C4-2B (cell line): ENCODE measurements around the gene ZSCAN12.

Experiments
- H3K27ac ChIP-seq: fragments of 450-650 bp; 2 replicates; pipeline ENCODE4 v1.5.1; 2017
- ZFX ChIP-seq: fragments of 450-650 bp; IDR thresholded peaks from 2 replicates; pipeline ENCODE4 v1.6.1; 2017
- TF ChIP-seq, protein P1 (sequence below): fragments of 450-650 bp; conservative IDR thresholded peaks from 2 replicates; pipeline ENCODE4 v1.5.1; 2017; ENCODE audit warnings: mild to moderate bottlenecking

The ZSCAN12 gene

DNA sequence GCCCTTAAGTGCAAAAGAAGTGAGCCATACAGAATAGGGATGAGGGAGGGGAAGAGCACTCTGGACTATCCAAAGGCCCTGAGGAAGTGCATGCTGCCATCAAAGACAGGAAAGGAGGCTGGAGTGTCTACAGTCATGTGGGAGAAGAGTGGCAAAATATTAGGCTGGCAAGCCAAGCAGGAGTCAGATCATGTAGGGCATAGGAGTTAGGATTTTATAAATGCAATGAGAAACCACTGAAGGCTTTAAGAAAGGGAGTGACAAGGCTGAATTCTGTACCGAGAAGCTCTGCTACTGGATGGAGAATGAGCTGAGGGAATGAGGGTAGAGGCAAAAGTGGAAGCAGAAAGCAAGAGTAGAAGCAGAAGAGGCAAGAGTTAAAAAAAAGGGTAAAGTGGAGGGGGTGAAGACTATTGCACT lies 65.9 kb downstream of the ZSCAN12 start:
- no peak overlapping the region for H3K27ac ChIP-seq
- TF ChIP-seq, protein P1, sequence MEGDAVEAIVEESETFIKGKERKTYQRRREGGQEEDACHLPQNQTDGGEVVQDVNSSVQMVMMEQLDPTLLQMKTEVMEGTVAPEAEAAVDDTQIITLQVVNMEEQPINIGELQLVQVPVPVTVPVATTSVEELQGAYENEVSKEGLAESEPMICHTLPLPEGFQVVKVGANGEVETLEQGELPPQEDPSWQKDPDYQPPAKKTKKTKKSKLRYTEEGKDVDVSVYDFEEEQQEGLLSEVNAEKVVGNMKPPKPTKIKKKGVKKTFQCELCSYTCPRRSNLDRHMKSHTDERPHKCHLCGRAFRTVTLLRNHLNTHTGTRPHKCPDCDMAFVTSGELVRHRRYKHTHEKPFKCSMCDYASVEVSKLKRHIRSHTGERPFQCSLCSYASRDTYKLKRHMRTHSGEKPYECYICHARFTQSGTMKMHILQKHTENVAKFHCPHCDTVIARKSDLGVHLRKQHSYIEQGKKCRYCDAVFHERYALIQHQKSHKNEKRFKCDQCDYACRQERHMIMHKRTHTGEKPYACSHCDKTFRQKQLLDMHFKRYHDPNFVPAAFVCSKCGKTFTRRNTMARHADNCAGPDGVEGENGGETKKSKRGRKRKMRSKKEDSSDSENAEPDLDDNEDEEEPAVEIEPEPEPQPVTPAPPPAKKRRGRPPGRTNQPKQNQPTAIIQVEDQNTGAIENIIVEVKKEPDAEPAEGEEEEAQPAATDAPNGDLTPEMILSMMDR, result no peak
- no peak for TF ChIP-seq ZFX

DNA sequence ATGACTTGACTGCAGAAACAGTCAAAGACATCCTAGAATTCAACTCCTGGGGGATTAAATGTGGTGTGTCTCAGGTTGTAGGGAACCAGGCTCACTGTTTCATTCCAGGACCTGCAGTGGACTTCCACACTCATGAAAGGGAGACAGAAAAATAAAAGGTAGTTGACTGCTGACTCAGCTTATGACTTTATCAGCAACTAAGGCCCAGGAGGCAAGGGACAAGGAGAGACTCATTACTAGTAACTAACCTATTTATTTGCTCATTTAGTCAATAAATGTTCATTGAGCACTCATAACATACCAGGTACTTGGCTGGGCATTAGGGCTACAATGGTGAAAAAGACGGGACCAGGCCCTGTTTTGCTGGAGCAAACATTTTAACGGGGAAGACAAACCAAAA lies 66.5 kb downstream of the ZSCAN12 start:
- TF ChIP-seq, protein P1, result no peak
- TF ChIP-seq ZFX, result no peak
- no peak overlapping the region for H3K27ac ChIP-seq

DNA sequence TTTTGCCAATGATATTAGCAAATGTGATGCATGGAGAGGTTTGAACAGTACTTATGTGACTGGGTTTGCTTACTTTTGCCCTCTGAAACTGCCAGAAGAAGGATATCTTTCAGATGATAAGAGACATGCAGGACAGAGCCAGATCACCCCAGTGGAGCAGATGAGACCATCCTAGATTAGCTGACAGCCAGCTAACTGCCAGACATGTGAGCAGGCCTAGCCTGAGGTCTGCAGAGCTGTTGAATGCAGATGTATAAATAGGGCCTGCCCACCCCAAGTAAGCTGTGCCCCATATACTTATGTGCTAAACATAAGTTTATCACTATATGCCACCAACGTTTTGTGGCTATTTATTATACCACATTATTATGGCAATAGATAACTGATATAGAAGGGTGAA lies 69.5 kb downstream of the ZSCAN12 start:
- no peak for TF ChIP-seq ZFX
- TF ChIP-seq, protein P1, result no peak
- no peak overlapping the region for H3K27ac ChIP-seq
